ENCODE results near the gene ZNF516. TPM values are rescaled to one million over a fixed set of nuclear protein-coding genes. Genes with fewer than 3 reads are reported as not detected.
A peak's percentile ranks its signal among the peaks of the same experiment; 100 is the strongest.

The ZNF516 gene
- total and polyA plus RNA-seq, 7 donors, result 2.1 to 29.9 (median 24.3) TPM

DNA sequence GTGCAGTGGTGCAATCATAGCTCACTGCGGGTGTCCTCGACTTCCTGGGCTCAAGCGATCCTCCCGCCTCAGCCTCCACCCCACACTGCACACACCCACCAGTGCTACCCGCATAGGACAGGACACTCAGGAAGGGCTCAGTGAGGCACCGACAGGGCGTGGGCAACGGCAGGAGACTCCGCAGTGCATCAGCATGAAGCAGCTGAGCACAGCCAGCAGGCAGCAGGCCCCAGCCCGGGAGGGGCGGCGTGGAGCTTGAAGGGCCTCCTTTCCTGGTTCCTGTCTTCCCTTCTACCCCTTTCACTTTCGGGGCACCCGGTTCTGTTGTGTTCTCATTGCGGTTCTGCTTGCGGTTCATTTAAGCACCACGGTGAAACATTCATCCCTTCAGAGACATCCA is 89.8 kb downstream of the ZNF516 start:
- TF ChIP-seq POLR2AphosphoS5 (IDR thresholded peaks at IDR 0.05) (no peak), EP300 (IDR thresholded peaks at IDR 0.05) (no peak), POLR2A (IDR thresholded peaks at IDR 0.05) (no peak)
- TF ChIP-seq, protein P1, sequence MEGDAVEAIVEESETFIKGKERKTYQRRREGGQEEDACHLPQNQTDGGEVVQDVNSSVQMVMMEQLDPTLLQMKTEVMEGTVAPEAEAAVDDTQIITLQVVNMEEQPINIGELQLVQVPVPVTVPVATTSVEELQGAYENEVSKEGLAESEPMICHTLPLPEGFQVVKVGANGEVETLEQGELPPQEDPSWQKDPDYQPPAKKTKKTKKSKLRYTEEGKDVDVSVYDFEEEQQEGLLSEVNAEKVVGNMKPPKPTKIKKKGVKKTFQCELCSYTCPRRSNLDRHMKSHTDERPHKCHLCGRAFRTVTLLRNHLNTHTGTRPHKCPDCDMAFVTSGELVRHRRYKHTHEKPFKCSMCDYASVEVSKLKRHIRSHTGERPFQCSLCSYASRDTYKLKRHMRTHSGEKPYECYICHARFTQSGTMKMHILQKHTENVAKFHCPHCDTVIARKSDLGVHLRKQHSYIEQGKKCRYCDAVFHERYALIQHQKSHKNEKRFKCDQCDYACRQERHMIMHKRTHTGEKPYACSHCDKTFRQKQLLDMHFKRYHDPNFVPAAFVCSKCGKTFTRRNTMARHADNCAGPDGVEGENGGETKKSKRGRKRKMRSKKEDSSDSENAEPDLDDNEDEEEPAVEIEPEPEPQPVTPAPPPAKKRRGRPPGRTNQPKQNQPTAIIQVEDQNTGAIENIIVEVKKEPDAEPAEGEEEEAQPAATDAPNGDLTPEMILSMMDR (IDR thresholded peaks at IDR 0.05), result no peak
- peaks cover 0 to 36% (median 9%) of the 10 kb centered on the region in 4 donors for H3K4me1 ChIP-seq
- H3K4me3 ChIP-seq, result no peak overlapping the region
- no peaks in the 10 kb centered on the region for H3K27me3 ChIP-seq
- intact Hi-C loops (cut with DNase I), result no loop called here
- H3K27ac ChIP-seq, result no peak overlapping the region
- no peaks in the 10 kb centered on the region for H3K9me3 ChIP-seq
- DNase-seq, result no peak
- no peaks in the 10 kb centered on the region for H3K36me3 ChIP-seq
- 88 to 89% methylated on average over 17 of the region's 17 CpGs for WGBS, 2 donors

DNA sequence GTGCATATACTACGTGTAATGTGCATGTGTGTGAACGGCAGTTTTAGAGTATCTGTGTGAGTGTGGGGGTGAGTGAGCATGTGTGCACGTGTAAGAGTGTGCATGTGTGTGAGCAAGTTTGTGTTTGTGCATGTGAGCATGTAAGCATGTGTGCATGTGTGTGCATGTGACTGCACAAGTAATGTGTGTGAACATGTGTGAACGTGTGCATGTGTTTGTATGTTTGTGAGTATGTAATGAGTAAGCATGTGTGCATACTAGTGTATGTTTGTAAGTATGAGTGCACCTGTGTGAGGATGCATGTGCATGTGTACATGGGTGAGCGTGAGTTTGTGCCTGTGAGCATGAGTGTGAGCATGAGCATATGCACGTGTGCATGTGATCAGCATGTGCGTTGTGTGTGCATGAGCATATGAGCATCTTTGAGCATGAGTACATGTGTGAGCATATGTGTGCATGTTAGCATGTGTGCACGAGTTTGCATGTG is 90.7 kb downstream of the ZNF516 start:
- Histone ChIP-seq H3K27me3 (no peaks in the 10 kb centered on the region), H3K9me3 (no peaks in the 10 kb centered on the region), H3K4me1 (peaks cover 0 to 38% (median 9%) of the 10 kb centered on the region in 4 donors), H3K4me3 (no peak overlapping the region), H3K27ac (no peak overlapping the region), H3K36me3 (no peaks in the 10 kb centered on the region)
- DNase-seq, result no peak
- no peak for TF ChIP-seq POLR2AphosphoS5 (IDR thresholded peaks at IDR 0.05)
- TF ChIP-seq POLR2A (IDR thresholded peaks at IDR 0.05), result no peak
- TF ChIP-seq EP300 (IDR thresholded peaks at IDR 0.05), result no peak
- TF ChIP-seq, protein P1 (IDR thresholded peaks at IDR 0.05), result no peak
- 91 to 94% methylated on average over 8 of the region's 8 CpGs for WGBS, 2 donors
- intact Hi-C loops (cut with DNase I), result no loop called here

DNA sequence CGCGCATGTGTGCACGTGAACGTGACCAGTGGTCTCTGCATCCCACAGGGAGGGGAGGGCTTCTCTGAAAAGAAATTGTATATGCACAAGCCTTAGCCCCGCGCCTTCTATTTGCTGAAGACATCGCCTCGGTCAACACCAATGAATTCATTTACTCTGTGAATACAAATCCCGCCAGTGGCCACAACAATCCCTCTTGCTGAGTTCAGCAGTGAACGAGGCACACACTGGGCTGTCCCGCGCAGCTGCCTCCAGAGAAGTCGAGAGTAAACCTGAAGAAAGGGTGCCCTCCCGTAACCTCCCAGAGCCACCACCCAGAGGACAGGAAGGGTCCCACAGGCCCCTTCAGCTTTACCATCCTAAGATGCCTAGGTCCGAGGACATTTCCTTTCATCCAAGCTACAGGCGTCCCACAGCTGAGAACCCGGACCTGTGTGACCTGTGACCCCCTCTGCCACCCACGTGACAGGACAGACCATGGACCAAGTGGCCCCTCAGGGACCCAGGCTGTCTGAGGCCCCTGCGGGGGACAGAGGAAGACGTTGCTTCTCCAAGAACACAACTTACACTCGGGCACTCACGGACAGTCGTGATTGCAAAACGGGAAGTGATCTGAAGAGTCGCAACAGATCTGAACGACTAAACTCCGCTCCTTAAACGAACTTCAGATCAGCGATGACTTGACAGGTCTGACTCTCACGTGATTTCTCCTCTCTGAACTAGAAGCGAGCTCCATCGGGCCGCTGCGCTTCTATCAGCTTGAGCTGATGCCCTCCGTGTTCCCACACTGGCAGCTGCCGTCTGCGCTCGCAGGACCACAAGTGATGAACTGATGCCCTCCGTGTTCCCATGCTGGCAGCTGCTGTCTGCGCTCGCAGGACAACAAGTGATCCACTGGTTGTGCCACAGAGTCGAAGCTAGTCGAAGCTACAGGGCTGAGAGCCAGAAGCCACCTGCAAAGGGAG is 92.7 kb downstream of the ZNF516 start:
- WGBS, 2 donors, result 92 to 94% methylated on average over 43 of the region's 43 CpGs

DNA sequence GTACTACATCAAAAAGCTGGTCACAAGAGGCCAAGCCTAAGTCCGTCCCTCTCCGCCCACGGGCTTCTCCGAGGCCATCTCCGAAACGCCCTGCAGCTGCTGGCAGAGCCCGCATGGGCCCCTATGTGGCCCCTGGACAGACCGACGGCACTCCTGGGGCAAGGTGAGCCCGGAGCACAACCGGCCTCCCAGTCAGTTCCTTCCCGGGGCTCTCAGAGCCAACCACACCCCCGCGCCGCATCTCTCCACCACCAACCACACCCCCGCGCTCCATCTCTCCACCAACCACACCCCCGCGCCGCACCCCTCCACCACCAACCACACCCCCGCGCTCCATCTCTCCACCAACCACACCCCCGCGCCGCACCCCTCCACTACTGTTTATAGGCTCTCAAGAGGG is 93.5 kb downstream of the ZNF516 start:
- no peak for TF ChIP-seq POLR2AphosphoS5 (IDR thresholded peaks at IDR 0.05)
- TF ChIP-seq EP300 (IDR thresholded peaks at IDR 0.05), result no peak
- TF ChIP-seq POLR2A (IDR thresholded peaks at IDR 0.05), result no peak
- TF ChIP-seq, protein P1 (IDR thresholded peaks at IDR 0.05), result no peak
- Histone ChIP-seq H3K27me3 (no peaks in the 10 kb centered on the region), H3K4me1 (peaks cover 0 to 29% (median 9%) of the 10 kb centered on the region in 4 donors), H3K27ac (no peak overlapping the region), H3K9me3 (no peaks in the 10 kb centered on the region), H3K4me3 (no peak overlapping the region), H3K36me3 (no peaks in the 10 kb centered on the region)
- intact Hi-C loops (cut with DNase I), result no loop called here
- peak; percentile 65 for DNase-seq
- 84 to 88% methylated on average over 25 of the region's 25 CpGs for WGBS, 2 donors

More for the DNA sequence above, 92.7 kb downstream of the ZNF516 start:
- no peak for TF ChIP-seq EP300 (IDR thresholded peaks at IDR 0.05)
- no peak for TF ChIP-seq POLR2AphosphoS5 (IDR thresholded peaks at IDR 0.05)
- TF ChIP-seq POLR2A (IDR thresholded peaks at IDR 0.05), result no peak
- TF ChIP-seq, protein P1 (IDR thresholded peaks at IDR 0.05), result no peak
- Histone ChIP-seq H3K4me3 (no peak overlapping the region), H3K27me3 (no peaks in the 10 kb centered on the region), H3K9me3 (no peaks in the 10 kb centered on the region), H3K4me1 (peaks cover 0 to 36% (median 9%) of the 10 kb centered on the region in 4 donors), H3K27ac (no peak overlapping the region), H3K36me3 (no peaks in the 10 kb centered on the region)
- intact Hi-C loops (cut with DNase I), result no loop called here
- peak; percentile 59 for DNase-seq

Data from sigmoid colon (tissue), 7 donors.